Spleen (tissue), 7 donors: Measurements from ENCODE around the gene RBFOX1.

Experiments
- POLR2A ChIP-seq, 3 donors: fragments of 450-650 bp; IDR thresholded peaks; one replicate each; pipeline ENCODE4 v1.5.1; 2017; ENCODE audit warnings: antibody characterized with exemption in 3 of 3, mild to moderate bottlenecking in 1 of 3
- TF ChIP-seq, protein P1 (sequence below), 11 experiments: fragments of 200-600 bp in 7 of 11; fragments of 450-650 bp in 4 of 11; sonication (generic) in 4 of 11; IDR thresholded peaks in 8 of 11; conservative IDR thresholded peaks in 3 of 11; 1 replicate in 7 of 11; 2 replicates in 4 of 11; pipeline versions ENCODE4 v1.4.0 to v1.8.0; 2016 to 2021; ENCODE audit warnings: antibody characterized with exemption in 11 of 11, inconsistent platforms in 4 of 11, mild to moderate bottlenecking in 1 of 11
- donor health status: DM: no; HTN: no; CAD: no; lungs with moderate emphysema.
- donor health status: DM: no; HTN: no; CAD: no.
- donor health status: DM: no; HTN: no; CAD: no.

DNA sequence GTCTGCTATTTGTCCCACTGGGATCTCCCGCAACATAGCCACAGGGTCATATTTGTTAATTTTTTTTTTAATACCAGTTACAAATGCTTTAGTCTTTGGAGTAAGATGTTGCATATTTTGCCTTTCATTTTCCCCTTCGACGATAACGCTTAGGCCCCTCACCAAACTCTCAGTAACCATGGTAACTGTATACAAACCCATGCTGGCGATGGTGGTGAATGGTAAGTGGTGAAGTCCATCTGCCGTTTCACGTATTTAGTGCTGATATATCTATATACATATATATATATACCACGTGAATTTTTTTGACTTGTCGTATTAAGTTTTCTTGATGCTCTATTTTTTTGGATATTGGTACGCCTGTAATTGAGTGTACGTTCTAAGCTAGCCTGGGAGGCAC lies 263.7 kb downstream of the RBFOX1 start:
- TF ChIP-seq POLR2A (IDR thresholded peaks at IDR 0.05), result no peak
- TF ChIP-seq, protein P1, sequence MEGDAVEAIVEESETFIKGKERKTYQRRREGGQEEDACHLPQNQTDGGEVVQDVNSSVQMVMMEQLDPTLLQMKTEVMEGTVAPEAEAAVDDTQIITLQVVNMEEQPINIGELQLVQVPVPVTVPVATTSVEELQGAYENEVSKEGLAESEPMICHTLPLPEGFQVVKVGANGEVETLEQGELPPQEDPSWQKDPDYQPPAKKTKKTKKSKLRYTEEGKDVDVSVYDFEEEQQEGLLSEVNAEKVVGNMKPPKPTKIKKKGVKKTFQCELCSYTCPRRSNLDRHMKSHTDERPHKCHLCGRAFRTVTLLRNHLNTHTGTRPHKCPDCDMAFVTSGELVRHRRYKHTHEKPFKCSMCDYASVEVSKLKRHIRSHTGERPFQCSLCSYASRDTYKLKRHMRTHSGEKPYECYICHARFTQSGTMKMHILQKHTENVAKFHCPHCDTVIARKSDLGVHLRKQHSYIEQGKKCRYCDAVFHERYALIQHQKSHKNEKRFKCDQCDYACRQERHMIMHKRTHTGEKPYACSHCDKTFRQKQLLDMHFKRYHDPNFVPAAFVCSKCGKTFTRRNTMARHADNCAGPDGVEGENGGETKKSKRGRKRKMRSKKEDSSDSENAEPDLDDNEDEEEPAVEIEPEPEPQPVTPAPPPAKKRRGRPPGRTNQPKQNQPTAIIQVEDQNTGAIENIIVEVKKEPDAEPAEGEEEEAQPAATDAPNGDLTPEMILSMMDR (IDR thresholded peaks at IDR 0.05 in 8 of 11, conservative IDR thresholded peaks at IDR 0.05 in 3 of 11), result no peak
